BJ (cell line): ENCODE measurements around the gene HSPG2. TPM values are rescaled to one million over a fixed set of nuclear protein-coding genes. Genes with fewer than 3 reads are reported as not detected.

Experiments
- CTCF ChIA-PET: fragments of 350-600 bp; formaldehyde crosslinking; extraction: SDS; loops from one replicate; lab custom pipeline; 2021; ENCODE audit warnings: antibody characterized with exemption, inconsistent platforms; lab: Yijun Ruan, JAX
- POLR2A ChIA-PET: fragments of 300-600 bp; sonication (Branson Sonifier 250); formaldehyde crosslinking; extraction: SDS; loops from one replicate; lab custom pipeline; 2021; ENCODE audit warnings: antibody characterized with exemption; lab: Charles Lee
- DNase-seq: peaks from one replicate; pipeline ENCODE4 v3.0.0-alpha.2; 2011; ENCODE audit warnings: low read depth
- H3K27me3 ChIP-seq: 2 replicates; pipeline ENCODE4 v1.6.0; 2011; ENCODE audit warnings: low read length; ENCODE audit not compliant: control insufficient read depth, insufficient read depth
- H3K36me3 ChIP-seq: 2 replicates; pipeline ENCODE4 v1.5.1; 2011; ENCODE audit warnings: low read length; ENCODE audit not compliant: control insufficient read depth, insufficient read depth
- H3K4me3 ChIP-seq: 2 replicates; pipeline ENCODE4 v1.5.1; 2011; ENCODE audit warnings: low read depth, mild to moderate bottlenecking, control low read depth, low read length
- polyA plus RNA-seq: library from polyadenylated mRNA; depleted of rRNA; stranded (reverse); fragments of >200 nt; gene quantifications from 2 replicates; pipeline ENCODE4 v1.2.3, GENCODE V29; 2011
- TF ChIP-seq, protein P1 (sequence below): IDR thresholded peaks from 2 replicates; pipeline ENCODE4 v1.5.1; 2011; ENCODE audit warnings: low read depth, mild to moderate bottlenecking, control low read depth, inconsistent platforms, low read length, moderate library complexity; ENCODE audit not compliant: insufficient read depth

HSPG2 gene
- polyA plus RNA-seq, 1 experiment, result 45.1 TPM

DNA sequence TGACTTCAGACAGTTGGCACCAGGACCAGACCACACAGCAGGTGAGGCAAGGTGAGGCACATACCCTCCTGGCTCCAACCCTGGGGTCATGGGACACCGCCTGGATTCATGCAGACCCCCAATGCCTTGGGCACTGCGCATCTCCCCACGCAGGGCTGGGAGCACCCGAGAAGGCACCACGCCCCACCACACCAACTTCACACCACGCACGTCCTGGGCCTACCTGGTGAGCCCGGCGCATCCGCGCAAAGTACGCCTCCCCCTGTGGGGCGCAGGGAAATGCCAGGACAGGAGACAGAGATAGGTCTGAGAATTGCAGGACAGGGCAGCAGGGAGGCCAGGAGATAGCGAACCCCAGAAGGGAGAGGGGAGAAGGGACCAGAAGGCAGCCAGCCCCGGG, 66.5 kb downstream of the HSPG2 start:
- peaks cover 51% of the 10 kb centered on the region for H3K36me3 ChIP-seq
- no peaks in the 10 kb centered on the region for H3K27me3 ChIP-seq
- no peak overlapping the region for H3K4me3 ChIP-seq
- ChIA-PET CTCF (interaction anchor here (1.4 kb wide), 1 partner anchor 12 kb away, joined by 4 read pairs; no protein-coding TSS in a partner anchor), POLR2A (no interaction called here)
- DNase-seq, result no peak
- TF ChIP-seq, protein P1, sequence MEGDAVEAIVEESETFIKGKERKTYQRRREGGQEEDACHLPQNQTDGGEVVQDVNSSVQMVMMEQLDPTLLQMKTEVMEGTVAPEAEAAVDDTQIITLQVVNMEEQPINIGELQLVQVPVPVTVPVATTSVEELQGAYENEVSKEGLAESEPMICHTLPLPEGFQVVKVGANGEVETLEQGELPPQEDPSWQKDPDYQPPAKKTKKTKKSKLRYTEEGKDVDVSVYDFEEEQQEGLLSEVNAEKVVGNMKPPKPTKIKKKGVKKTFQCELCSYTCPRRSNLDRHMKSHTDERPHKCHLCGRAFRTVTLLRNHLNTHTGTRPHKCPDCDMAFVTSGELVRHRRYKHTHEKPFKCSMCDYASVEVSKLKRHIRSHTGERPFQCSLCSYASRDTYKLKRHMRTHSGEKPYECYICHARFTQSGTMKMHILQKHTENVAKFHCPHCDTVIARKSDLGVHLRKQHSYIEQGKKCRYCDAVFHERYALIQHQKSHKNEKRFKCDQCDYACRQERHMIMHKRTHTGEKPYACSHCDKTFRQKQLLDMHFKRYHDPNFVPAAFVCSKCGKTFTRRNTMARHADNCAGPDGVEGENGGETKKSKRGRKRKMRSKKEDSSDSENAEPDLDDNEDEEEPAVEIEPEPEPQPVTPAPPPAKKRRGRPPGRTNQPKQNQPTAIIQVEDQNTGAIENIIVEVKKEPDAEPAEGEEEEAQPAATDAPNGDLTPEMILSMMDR, result no peak

DNA sequence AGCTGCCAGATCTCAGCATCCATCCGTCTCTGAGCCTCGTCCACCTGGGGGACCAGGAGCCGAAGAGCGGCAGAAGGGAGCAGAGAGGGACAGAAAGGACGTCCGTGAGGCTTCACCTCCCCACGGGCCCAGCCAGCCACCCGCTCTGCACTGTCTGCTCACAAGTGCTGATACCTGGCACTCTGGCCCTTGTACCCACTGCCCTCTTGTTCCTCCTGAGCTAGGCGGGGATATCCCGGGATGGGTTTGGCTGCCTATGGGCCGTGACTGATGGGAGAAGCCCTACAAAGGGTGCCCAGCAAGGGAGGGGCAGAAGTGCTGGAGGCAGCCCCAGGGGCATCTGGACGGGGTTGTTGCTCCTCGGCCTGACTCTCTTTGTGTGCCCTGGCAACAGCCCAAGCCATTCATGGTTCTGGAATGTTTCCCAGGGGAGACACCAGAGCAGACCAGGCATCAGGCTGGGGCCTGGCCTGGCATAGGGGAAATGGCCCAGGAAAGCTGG, 67.4 kb downstream of the HSPG2 start:
- peak; percentile 49 for DNase-seq
- CTCF ChIA-PET, result interaction anchor here (1.0 to 1.2 kb wide), 2 partner anchors 11 to 22 kb away, joined by 3 to 5 read pairs; no protein-coding TSS in a partner anchor
- TF ChIP-seq, protein P1, result no peak
- peaks cover 52% of the 10 kb centered on the region for H3K36me3 ChIP-seq
- H3K4me3 ChIP-seq, result no peak overlapping the region
- POLR2A ChIA-PET, result no interaction called here
- no peaks in the 10 kb centered on the region for H3K27me3 ChIP-seq

- POLR2A ChIA-PET, result no interaction called here
- TF ChIP-seq, protein P1, result no peak
- DNase-seq, result no peak
- H3K36me3 ChIP-seq, result peaks cover 51% of the 10 kb centered on the region
- CTCF ChIA-PET, result interaction anchor here (0.6 to 1.2 kb wide), 4 partner anchors 10 to 95 kb away, joined by 3 to 5 read pairs (median 3); no protein-coding TSS in a partner anchor
- H3K27me3 ChIP-seq, result no peaks in the 10 kb centered on the region
- H3K4me3 ChIP-seq, result no peak overlapping the region
These were observed 68.1 kb downstream of the HSPG2 start for GRCh38 chr1:21868941-21869454.

DNA sequence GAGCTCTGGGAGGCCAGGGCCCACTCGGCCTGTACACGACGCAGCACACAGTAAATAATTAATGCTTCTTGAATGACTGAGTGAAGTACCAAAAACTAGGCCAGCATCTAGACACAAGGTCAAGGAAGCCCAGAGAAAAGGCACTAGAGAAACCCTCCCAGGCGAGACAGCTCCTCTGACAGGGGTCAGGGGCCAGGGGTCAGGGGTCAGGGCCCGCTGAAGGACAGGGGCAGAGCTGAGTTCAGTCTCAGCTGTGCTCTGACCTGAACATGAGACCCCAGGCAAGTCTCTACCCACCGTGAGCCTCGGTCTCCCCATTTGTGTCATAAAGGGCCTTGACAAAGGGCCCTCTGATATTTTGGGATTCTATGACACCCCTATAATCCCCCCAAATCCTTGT, 68.6 kb downstream of the HSPG2 start:
- Histone ChIP-seq H3K4me3 (no peak overlapping the region), H3K27me3 (no peaks in the 10 kb centered on the region), H3K36me3 (peaks cover 49% of the 10 kb centered on the region)
- no peak for DNase-seq
- TF ChIP-seq, protein P1, result no peak
- POLR2A ChIA-PET, result no interaction called here
- CTCF ChIA-PET, result interaction anchor here (0.6 to 1.2 kb wide), 3 partner anchors 10 to 95 kb away, joined by 3 to 5 read pairs (median 3); no protein-coding TSS in a partner anchor

GRCh38 chr1:21867451-21867996, 69.6 kb downstream of the HSPG2 start:
- ChIA-PET POLR2A (no interaction called here), CTCF (interaction anchor here (1.0 kb wide), 2 partner anchors 10 to 97 kb away, joined by 4 read pairs; no protein-coding TSS in a partner anchor)
- DNase-seq, result no peak
- H3K27me3 ChIP-seq, result no peaks in the 10 kb centered on the region
- H3K4me3 ChIP-seq, result no peak overlapping the region
- TF ChIP-seq, protein P1, result no peak
- H3K36me3 ChIP-seq, result peaks cover 42% of the 10 kb centered on the region
